ENCODE results near the gene NRGN.

Gene NRGN

DNA sequence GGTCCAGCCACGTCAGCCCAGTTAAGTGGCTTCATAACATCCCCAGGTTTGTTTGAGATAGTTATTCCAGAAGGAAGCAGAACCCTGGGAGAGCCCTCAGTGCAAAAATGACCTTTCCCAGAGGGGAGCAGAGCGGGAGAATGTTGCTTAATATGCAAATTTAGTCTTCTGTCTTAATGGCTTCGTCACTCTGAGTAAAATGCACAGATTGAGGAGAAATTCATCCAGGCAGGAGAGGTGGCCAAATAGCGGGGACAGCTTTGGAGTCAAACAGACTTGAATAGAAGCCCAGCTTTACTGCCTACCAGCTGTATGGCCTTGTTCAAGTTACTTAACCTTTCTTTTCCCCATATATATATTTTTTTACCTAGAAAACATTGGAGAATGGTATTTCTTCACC lies 12.3 kb upstream of the NRGN start:
- Histone ChIP-seq H3K4me1 (ENCODE audit: insufficient read depth, low read length) (peaks cover 20% of the 10 kb centered on the region), H3K9me3 (ENCODE audit: control insufficient read depth, insufficient read depth, low read length) (no peaks in the 10 kb centered on the region), H3K9ac (ENCODE audit: low read depth, low read length) (no peak overlapping the region), H3K36me3 (ENCODE audit: insufficient read depth, low read length) (no peaks in the 10 kb centered on the region)

DNA sequence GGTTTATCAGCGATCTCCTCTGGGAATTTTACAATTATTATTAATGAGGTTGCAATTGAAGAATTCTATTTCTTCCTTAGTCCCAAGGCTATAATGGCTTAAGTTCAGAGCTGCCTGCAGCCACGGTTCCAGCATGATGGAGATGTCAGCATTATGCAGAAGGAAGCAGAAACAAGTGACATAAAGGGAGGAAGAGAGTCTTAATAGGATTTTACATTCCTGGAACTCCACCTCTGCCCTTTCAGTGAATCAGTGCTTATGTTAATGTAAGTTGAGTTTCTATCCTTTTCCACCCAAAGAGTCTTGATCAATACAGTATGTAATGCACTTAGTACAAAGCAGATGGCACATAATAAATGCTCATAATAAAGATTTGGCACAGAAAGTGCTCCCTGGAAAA lies 11.6 kb upstream of the NRGN start:
- Histone ChIP-seq H3K36me3 (ENCODE audit: insufficient read depth, low read length) (no peaks in the 10 kb centered on the region), H3K9ac (ENCODE audit: low read depth, low read length) (no peak overlapping the region), H3K4me1 (ENCODE audit: insufficient read depth, low read length) (peaks cover 20% of the 10 kb centered on the region), H3K9me3 (ENCODE audit: control insufficient read depth, insufficient read depth, low read length) (no peaks in the 10 kb centered on the region)

DNA sequence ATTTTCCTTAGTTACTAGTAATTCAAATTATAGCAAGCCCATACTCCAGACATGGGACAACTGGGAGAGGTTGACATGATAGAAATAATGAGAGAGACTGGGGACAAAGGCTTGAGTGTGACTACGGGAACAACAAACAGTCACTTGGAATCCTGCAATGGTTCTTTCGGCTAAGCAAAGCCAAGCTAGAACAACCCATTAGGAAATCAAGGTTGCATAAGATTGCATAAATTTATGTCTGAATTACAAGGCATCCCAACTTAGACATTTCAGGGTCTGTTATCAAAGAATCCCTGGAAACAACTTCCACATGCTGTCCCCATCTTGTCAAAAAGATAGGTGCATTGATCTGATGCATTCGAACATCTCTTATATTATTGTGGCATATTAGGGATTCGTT lies 10.2 kb upstream of the NRGN start:
- no peaks in the 10 kb centered on the region for H3K36me3 ChIP-seq (ENCODE audit: insufficient read depth, low read length)
- peaks cover 20% of the 10 kb centered on the region for H3K4me1 ChIP-seq (ENCODE audit: insufficient read depth, low read length)
- H3K9ac ChIP-seq (ENCODE audit: low read depth, low read length), result no peak overlapping the region
- H3K9me3 ChIP-seq (ENCODE audit: control insufficient read depth, insufficient read depth, low read length), result no peaks in the 10 kb centered on the region

DNA sequence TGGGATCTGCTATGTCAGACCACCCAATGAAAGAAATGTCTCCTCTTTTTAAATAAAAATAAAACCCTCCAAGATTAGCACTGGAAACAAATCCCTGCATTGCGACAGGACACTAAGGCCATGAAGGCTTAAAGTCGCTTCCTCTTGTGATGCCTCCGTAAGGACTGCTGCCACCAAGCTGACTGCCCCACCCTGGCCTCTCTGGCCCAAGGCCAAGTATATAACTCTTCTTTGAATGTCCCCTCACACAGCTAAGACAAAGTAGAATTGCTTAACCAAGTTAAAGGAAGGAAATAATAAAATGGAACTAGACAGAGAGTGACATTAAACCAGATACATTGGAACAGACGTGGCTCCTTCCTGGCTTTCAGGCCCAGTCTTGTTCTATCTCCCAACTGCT lies 7.5 kb upstream of the NRGN start:
- Histone ChIP-seq H3K4me1 (ENCODE audit: insufficient read depth, low read length) (peaks cover 3% of the 10 kb centered on the region), H3K36me3 (ENCODE audit: insufficient read depth, low read length) (no peaks in the 10 kb centered on the region), H3K9me3 (ENCODE audit: control insufficient read depth, insufficient read depth, low read length) (no peaks in the 10 kb centered on the region), H3K9ac (ENCODE audit: low read depth, low read length) (no peak overlapping the region)

DNA sequence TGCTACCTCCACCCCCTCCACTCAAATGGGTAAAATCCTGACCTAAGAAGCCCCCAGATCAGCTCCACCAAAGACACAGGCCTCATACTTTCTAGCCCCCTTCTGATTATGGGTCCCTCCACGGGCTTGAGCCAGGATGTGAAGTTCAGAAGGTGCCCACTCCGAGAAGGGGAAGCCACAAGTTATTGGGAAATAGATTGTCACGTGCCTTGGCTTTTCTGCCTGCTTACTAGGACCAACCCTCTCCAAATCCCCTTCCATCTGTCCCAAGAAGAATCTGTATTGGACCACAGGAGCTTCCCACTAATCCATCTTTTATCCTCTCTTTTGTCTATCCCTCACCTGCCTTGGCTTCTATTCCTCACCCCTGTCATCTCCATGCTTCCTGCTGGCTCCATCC lies 3.0 kb upstream of the NRGN start:
- Histone ChIP-seq H3K9me3 (ENCODE audit: control insufficient read depth, insufficient read depth, low read length) (no peaks in the 10 kb centered on the region), H3K9ac (ENCODE audit: low read depth, low read length) (no peak overlapping the region), H3K4me1 (ENCODE audit: insufficient read depth, low read length) (0 out of 2 replicates have a peak, but pooled peaks cover 3% of the 10 kb centered on the region), H3K36me3 (ENCODE audit: insufficient read depth, low read length) (no peaks in the 10 kb centered on the region)

DNA sequence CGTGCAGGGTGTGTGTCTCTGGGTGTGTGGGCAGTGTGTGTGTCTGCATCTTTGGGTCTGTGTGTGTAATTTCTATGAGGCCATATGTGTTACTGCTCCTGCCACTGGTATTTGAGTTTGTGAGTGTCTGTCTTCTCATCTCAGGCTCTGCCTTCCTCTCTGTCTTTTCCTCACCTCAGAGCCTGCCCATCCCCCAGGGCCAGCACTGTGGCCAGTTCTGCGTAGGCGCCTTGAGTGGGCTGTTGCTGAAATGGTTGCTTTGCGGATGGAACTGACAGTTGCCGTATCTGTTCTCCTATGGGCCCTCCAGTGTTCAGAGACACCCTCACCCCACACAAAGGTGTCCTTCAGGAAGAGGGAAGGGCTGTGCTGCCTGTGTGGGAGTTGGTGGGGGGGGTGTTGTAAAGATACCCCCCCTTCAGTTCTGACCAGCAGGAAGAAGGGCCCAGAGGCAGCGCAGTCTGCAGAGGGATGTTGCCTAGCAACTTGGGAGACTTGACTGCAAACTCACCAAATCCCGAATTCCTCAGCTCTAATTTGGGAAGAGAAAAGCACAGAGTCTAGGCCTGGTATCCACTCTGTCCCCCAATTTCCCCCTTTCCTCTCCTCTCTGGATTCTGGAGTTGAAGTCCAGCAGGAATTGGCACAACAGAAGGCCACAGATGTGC lies 2.0 kb upstream of the NRGN start:
- H3K9ac ChIP-seq (ENCODE audit: low read depth, low read length), result no peak overlapping the region
- no peaks in the 10 kb centered on the region for H3K9me3 ChIP-seq (ENCODE audit: control insufficient read depth, insufficient read depth, low read length)
- 0 out of 2 replicates have a peak, but pooled peaks cover 3% of the 10 kb centered on the region for H3K4me1 ChIP-seq (ENCODE audit: insufficient read depth, low read length)
- H3K36me3 ChIP-seq (ENCODE audit: insufficient read depth, low read length), result no peaks in the 10 kb centered on the region

DNA sequence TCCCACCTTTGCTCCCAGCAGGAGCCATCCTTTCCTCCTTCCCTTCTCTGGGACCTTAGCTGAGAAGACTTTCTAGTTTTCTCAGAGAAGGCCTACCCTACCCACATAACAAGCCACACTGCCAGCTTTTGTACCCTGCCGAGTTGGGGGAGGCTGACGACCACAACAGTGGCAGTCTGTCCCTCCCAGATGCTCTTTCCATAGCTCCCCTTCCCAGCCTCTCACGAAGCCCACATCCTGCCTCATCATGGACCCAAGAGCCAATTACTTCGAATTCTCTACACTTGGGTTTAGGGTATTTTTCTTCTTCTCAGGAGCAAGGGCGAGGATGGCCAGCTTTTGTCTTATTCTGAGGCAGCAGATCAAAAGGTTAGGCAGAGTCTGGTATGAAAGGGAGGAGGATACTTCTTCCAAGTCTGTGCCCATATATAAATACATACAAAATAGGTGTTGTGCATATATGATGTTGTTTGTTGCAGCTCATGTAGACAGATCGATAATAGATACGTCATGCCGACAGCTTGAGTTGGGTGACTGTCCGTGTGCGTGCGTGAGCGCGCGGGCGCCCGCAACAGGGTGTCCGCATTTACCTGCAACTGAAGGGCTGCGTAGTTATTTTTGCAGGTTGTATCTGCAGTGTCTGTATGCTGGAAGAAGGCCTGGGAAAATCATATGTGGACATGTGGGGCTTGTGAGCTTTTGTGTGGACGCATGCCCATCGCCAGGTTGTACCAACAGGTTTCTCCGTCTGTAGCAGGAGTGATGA lies 846 bp upstream of the NRGN start:
- Histone ChIP-seq H3K9ac (ENCODE audit: low read depth, low read length) (peak overlapping the region; percentile 31; the same call in 1 of the 2 replicates), H3K4me1 (ENCODE audit: insufficient read depth, low read length) (0 out of 2 replicates have a peak, but pooled peaks cover 3% of the 10 kb centered on the region), H3K36me3 (ENCODE audit: insufficient read depth, low read length) (no peaks in the 10 kb centered on the region), H3K9me3 (ENCODE audit: control insufficient read depth, insufficient read depth, low read length) (no peaks in the 10 kb centered on the region)

DNA sequence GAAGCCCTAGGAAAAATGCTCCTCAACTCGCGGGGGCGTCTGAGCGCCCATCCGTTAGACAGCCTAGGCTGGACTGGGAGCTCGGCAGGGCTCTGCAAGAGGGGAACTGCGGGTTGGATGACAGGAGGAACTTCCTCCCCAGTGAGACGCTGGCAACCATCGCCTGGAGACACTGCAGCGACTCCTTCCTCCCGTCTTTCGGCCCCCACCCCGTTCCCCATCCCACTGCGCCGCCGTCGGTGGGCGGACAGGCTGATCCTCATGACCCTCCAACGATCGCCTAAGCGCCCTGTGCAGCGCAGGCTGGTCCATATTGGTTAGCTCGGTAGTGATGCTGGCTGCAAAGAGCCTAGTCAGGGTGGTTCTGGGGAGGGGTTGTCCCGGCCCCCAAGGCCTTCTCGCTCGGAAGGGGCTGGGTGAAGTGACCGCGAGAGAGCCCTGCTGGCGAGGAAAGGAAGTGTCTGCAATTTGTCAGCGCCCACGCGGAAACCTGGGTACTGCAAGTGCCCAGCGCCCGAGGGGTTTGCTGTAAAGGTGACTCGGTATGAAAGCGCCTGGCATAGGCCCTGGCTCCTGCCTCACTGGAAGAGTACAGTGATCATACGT lies 638 bp downstream of the NRGN start:
- H3K9ac ChIP-seq (ENCODE audit: low read depth, low read length), result peak overlapping the region; percentile 41; the same call in 1 of the 2 replicates

DNA sequence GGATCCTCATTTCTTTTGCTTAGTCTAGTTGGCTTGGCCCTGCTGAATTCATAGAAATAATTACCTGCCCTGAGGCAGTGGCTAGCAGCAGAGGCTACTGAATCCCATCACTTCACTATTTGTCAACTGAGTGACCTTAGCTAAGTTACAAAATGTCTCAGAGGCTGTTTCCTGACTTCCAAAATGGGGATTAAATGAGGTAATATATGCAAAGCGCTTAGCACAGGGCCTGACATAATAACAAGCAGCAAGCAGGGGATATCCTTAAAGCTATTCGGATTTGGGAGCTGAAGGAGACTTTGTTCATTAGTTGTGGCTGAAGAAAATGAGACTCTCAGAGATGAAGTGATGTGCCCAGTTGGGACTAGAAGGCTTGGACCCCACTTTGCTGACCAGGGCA lies 2.8 kb downstream of the NRGN start:
- H3K9me3 ChIP-seq (ENCODE audit: control insufficient read depth, insufficient read depth, low read length), result no peaks in the 10 kb centered on the region
- no peaks in the 10 kb centered on the region for H3K36me3 ChIP-seq (ENCODE audit: insufficient read depth, low read length)
- peaks cover 12% of the 10 kb centered on the region for H3K4me1 ChIP-seq (ENCODE audit: insufficient read depth, low read length)
- H3K9ac ChIP-seq (ENCODE audit: low read depth, low read length), result no peak overlapping the region

More for the DNA sequence above, 638 bp downstream of the NRGN start:
- peaks cover 7% of the 10 kb centered on the region; the same call in 1 of the 2 replicates for H3K4me1 ChIP-seq (ENCODE audit: insufficient read depth, low read length)
- H3K9me3 ChIP-seq (ENCODE audit: control insufficient read depth, insufficient read depth, low read length), result no peaks in the 10 kb centered on the region
- H3K36me3 ChIP-seq (ENCODE audit: insufficient read depth, low read length), result no peaks in the 10 kb centered on the region

DNA sequence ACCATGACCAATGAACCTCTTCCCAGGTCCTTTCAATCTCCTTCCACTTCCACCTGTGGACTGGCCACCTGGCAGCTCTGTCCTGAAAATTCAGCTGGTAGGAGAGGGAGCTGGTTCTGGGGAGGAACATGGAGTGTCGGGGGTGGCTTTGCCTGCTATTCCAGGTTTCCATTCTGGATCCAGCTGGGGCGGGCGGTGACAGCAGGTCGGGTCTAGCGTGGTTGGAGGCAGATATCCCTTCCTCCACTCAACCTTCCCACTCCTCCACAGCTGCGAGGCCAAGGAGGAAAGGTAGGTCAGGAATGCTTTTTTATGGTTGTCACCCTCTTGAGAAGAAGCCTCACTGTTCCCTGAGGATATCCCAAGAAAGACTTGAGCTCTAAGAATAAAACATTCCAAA lies 3.3 kb downstream of the NRGN start:
- Histone ChIP-seq H3K9me3 (ENCODE audit: control insufficient read depth, insufficient read depth, low read length) (no peaks in the 10 kb centered on the region), H3K4me1 (ENCODE audit: insufficient read depth, low read length) (peaks cover 14% of the 10 kb centered on the region), H3K9ac (ENCODE audit: low read depth, low read length) (no peak overlapping the region), H3K36me3 (ENCODE audit: insufficient read depth, low read length) (no peaks in the 10 kb centered on the region)

DNA sequence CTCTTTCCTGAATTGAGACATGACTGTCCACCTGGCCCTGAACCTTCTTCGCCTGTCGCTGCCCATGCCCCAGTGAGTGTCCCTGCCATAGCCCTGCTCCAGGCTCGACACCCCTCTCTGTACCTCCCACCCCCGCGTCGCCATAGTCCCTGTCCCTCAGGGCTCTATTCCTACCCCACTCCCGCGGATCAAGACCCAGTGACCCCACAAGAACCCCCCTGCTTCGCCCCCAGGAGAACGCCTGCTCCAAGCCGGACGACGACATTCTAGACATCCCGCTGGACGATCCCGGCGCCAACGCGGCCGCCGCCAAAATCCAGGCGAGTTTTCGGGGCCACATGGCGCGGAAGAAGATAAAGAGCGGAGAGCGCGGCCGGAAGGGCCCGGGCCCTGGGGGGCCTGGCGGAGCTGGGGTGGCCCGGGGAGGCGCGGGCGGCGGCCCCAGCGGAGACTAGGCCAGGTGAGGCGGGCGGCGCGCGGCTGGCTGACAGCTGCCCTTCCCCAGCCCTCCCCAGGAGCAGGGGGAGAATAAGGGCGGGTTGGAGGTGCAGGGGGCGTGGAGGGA lies 5.6 kb downstream of the NRGN start:
- Histone ChIP-seq H3K9me3 (ENCODE audit: control insufficient read depth, insufficient read depth, low read length) (no peaks in the 10 kb centered on the region), H3K36me3 (ENCODE audit: insufficient read depth, low read length) (no peaks in the 10 kb centered on the region), H3K9ac (ENCODE audit: low read depth, low read length) (peak overlapping the region; percentile 86; the same call in 1 of the 2 replicates), H3K4me1 (ENCODE audit: insufficient read depth, low read length) (peaks cover 11% of the 10 kb centered on the region)

DNA sequence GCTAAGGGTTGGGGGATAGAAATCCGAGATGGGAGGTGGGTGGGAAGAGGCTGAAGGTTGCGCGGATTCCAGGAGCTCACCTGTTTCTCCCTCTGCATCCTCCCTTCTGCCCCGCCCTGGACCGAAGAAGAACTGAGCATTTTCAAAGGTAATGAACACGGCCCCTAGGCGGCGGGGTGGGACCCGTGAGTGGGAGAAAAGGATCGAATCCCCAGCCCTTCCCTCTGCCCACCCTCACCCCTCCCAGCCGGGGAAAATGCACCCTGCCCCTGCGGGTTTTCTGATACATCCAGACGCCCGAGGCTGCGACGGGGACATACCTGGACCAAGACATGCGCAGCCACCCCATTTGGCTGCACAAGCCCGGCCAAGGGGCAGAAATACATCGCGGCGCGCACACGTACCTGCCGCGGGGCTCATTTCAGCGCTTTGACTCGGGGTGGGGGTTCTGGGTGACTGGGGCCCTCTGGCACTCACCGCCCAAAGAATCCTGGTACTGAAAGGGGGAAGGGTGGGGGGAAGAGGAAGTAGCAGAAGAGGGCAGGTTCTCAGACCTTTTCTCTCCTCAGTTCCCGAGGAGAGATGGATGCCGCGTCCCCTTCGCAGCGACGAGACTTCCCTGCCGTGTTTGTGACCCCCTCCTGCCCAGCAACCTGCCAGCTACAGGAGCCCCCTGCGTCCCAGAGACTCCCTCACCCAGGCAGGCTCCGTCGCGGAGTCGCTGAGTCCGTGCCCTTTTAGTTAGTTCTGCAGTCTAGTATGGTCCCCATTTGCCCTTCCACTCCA lies 6.3 kb downstream of the NRGN start:
- H3K4me1 ChIP-seq (ENCODE audit: insufficient read depth, low read length), result peaks cover 11% of the 10 kb centered on the region
- H3K9ac ChIP-seq (ENCODE audit: low read depth, low read length), result peak overlapping the region; percentile 86; the same call in 1 of the 2 replicates
- H3K9me3 ChIP-seq (ENCODE audit: control insufficient read depth, insufficient read depth, low read length), result no peaks in the 10 kb centered on the region
- H3K36me3 ChIP-seq (ENCODE audit: insufficient read depth, low read length), result no peaks in the 10 kb centered on the region

DNA sequence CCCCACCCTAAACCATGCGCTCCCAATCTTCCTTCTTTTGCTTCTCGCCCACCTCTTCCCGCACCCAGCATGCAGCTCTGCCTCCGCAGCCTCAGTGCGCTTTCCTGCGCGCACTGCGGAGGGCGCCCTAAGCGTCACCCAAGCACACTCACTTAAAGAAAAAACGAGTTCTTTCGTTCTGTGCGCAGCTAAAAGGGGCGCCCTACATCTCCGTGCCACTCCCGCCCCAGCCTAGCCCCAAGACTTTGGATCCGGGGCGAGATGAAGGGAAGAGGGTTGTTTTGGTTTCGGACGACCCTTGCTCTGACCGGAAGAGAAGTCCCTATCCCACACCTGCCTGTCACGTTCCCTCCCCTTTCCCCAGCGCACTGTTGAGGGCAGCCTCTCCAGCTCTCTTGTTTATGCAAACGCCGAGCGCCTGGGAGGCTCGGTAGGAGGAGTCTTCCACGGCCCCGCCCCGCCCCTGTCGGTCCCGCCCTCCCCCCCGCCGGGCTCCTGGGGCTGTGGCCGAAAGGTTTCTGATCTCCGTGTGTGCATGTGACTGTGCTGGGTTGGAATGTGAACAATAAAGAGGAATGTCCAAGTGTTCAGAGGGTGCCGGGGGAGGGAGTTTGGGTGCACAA lies 7.0 kb downstream of the NRGN start:
- H3K9ac ChIP-seq (ENCODE audit: low read depth, low read length), result peak overlapping the region; percentile 86; the same call in 1 of the 2 replicates
- H3K4me1 ChIP-seq (ENCODE audit: insufficient read depth, low read length), result peaks cover 11% of the 10 kb centered on the region

More for the DNA sequence above, 7.0 kb downstream of the NRGN start:
- Histone ChIP-seq H3K9me3 (ENCODE audit: control insufficient read depth, insufficient read depth, low read length) (no peaks in the 10 kb centered on the region), H3K36me3 (ENCODE audit: insufficient read depth, low read length) (no peaks in the 10 kb centered on the region)

All from ES-I3 (cell line).